ENCODE data around the gene STK11.

The STK11 gene

DNA sequence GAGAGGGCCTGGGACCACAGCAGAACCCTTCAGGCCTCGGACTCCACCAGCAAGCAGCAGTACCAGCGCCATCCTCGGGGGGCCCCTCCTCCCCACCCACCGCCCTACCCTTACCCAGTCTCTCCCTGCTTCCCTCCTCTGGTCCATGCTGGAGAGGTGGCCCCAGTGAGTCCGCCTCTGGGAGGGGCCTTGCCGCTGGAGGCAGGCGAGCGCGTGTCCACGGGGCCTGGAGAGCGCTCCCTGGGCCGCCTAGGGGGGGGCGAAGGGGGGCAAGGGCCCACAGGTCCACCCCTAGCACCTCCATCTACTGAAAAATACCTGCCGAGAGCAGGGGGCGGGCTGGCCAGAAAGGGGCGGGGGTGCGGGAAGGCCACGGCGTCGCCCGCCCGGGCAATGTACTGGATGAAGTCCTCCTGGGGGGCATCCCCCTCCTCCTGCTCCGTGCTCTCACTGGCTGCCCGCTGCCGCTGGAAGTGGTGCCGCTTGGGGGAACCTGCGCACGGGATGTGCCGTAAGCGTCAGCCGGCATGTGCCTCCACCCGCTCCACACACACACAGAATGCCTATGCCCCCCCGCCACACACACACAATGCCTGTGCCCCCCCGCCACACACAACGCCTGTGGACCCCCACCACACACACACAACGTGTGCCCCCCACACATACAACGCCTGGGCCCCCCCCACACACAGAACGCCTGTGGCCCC, 25.4 kb downstream of the STK11 start:
- no peak for DNase-seq (ENCODE audit: low spot score)
- no peak for TF ChIP-seq CTCF (IDR thresholded peaks at IDR 0.05; ENCODE audit: extremely low read depth, missing control alignments)

DNA sequence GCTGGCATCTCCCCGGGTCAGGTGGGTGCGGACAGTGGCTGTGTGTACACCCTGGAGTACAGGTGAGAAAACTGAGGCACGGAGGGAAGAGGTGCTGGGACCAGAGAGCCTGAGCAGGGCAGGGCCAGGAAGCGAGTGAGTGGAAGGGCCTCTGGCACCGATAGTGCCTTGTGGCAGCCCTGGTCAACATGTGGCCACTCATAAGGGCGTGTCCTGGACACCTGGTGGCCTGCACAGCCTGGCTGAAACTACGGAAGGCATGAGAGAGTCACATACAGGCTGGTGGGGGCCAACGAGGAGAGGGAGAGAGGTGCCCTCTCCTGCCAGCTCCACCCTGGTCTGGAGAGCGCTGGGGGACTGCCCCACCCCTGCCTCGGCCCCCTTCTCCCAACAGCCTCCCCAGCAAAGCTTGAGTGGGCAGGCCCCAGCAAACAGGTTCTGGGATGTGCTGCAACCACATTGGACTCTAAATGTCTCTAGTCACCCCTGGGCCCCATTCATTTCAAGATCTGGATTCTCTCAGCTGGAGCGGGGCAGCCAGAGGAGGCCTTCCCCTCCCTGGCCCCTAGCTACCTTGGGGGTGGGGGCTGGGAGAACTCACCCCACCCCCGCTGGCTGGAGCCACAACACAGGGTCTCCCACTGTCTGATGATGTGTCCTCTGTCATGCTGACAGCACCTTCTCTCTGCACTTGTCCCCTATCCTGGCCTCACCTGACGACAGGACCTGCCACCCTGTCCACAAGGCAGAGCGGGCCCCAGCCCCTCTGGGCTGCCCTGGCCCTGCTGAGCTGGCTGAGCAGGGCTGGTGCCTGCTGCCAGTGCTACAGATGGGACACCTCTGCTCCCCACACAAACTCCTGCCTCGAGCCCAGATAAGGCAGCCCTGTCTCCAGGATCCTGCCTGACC, 26.4 kb downstream of the STK11 start:
- no peak for DNase-seq (ENCODE audit: low spot score)
- no peak for TF ChIP-seq CTCF (IDR thresholded peaks at IDR 0.05; ENCODE audit: extremely low read depth, missing control alignments)

GRCh38 chr19:1232652-1233072, 27.1 kb downstream of the STK11 start:
- no peak for TF ChIP-seq CTCF (IDR thresholded peaks at IDR 0.05; ENCODE audit: extremely low read depth, missing control alignments)
- DNase-seq (ENCODE audit: low spot score), result no peak

DNA sequence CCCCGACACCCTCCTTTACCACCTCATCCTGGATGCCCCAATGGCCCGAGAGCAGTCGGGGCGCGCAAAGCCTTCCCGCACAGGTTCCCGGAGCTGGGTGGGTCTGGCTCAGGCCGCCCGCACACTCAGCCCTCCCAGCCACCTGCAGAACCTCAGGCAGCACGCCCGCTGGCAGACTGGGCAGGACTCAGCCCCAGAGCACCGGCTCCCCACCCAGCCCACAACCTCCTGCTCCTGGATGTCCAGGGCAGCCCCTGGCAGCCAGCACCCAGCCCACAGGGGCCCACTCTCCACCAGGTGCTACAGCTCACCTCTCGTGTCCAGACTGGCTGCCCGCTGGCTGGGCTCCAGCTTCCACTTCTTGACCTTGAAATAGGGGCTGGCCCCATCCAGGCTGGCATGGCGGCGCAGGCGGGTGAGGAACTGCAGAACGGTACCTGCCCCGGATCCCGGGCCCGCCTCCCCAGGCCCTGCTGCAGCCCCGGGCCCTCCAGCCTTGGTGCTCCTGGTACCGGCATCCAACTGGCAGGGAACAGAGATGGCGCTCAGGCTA, 27.6 kb downstream of the STK11 start:
- DNase-seq (ENCODE audit: low spot score), result no peak
- no peak for TF ChIP-seq CTCF (IDR thresholded peaks at IDR 0.05; ENCODE audit: extremely low read depth, missing control alignments)

DNA sequence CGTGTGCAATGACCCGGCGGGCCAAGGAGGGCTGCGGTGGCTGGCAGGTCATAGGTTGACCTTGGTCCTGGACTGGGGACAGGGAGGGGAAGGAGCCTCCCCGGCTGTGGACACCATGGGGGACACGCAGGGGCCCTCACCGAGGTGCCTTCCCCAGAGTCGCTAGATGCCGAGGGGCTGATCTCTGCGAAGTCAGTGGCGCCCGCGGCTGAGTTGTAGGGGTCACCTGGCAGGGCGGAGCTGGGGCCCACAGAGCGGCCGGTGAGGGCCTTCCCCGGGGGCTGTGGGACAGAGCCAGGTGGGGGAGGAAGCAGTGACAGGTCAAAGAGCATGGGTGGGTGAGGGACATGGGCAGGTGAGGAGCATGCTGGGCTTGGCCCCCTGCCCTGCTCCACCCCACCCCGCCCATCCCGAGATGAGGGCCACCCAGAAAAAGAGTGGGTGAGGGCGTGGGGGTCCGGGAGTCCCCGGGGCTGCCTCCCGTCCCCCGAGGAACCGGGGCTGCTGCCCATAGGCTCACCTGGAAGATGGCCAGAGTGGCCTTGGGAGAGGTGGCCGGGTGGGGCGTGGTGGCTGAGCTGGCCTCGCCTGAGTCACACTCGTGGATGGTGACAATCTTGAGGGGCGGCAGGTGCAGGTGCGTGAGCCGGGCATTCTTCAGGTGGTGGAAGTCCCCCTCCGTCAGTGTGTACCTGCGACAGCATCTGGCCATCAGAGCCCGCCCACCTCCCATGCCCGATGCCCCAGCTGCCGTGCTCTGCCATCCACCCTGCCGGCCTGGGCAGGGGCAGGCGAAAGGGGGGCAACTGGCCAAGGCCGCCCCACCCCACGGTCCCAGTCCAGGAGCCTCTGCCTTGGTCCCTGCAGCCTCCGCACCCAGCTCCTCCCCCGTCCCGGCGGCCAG, 28.7 kb downstream of the STK11 start:
- no peak for DNase-seq (ENCODE audit: low spot score)
- TF ChIP-seq CTCF (IDR thresholded peaks at IDR 0.05; ENCODE audit: extremely low read depth, missing control alignments), result no peak

DNA sequence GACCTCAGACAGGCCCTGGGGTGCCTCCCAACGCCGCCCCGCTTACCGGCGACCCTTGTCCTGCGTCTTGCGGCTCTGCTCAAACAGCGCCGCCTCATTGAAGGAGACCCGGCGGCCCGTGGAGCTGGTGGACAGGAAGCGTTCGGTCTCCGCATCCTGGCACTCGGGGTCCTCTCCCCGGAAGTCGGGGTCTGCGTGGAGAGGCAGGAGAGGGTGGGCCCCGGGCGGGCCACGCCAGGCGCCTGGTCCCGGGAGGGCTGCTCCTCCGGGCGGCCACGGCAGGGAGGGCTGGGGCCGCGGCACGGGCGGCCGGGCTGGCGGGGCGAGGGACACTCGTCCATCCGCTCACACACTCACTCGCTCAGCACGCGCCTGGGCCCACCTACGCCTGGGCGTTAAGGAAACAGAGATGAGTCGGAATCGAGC, 29.4 kb downstream of the STK11 start:
- DNase-seq (ENCODE audit: low spot score), result no peak

More for the DNA sequence above, 29.4 kb downstream of the STK11 start:
- TF ChIP-seq CTCF (IDR thresholded peaks at IDR 0.05; ENCODE audit: extremely low read depth, missing control alignments), result no peak

Data from GM20000 (cell line).